ENCODE data around the gene BPIFA3.

Gene BPIFA3

DNA sequence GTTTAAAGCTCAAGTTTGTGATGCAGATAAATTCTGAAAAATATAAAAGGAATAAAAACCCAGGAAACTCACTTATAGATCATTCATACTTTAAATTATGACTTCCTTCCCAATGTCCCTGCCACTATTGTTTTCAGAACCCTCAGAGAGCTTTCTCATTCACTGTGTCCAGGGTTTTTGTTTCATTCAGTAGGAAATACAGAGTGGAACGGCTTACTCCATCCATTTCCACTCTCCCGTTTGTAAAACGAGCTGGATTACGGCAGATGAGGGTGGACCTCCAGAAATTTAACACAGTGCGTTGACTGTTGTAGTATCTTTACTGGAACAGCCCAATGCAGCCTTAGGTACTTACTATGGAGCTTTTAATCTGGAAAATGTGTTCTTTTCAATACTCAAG, 42.2 kb downstream of the BPIFA3 start:
- H3K9me3 ChIP-seq (ENCODE audit: low read depth, low read length): 0 out of 2 replicates have a peak, but pooled peaks cover 2% of the 10 kb centered on the region
- H3K9ac ChIP-seq (ENCODE audit: insufficient read length): no peak overlapping the region
- no peak for TF ChIP-seq EZH2 (IDR thresholded peaks at IDR 0.05)
- no peaks in the 10 kb centered on the region for H3K36me3 ChIP-seq (ENCODE audit: insufficient read depth, low read length)
- H3K4me3 ChIP-seq: no peak overlapping the region
- H3K27ac ChIP-seq: no peak overlapping the region
- DNase-seq (ENCODE audit: low read depth, low spot score): no peak

DNA sequence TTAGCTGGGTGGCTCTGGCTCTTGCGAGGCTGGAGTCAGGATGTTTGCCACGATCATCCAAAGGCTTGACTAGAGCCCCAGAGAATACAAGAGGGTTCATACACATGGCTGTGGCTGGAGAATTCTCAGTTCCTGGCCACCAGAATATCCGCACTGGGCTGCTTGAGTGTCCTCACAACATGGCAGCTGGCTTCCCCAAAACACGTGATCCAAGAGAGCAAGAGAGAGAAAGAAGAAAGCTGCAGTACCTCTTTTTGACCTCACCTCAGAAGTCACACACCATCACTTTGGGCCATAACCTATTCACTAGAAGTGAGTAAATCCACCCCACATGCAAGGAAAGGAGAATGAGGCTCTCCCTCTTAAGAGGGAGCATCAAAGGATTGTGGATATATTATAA, 44.3 kb downstream of the BPIFA3 start:
- no peak overlapping the region for H3K9ac ChIP-seq (ENCODE audit: insufficient read length)
- 0 out of 2 replicates have a peak, but pooled peaks cover 2% of the 10 kb centered on the region for H3K9me3 ChIP-seq (ENCODE audit: low read depth, low read length)
- H3K27ac ChIP-seq: no peak overlapping the region
- no peak overlapping the region for H3K4me3 ChIP-seq
- no peak for DNase-seq (ENCODE audit: low read depth, low spot score)
- no peak for TF ChIP-seq EZH2 (IDR thresholded peaks at IDR 0.05)
- no peak for TF ChIP-seq FOXP2 (optimal IDR thresholded peaks at IDR 0.05; ENCODE audit: control extremely low read depth, extremely low read length, insufficient read depth)
- no peak for TF ChIP-seq POLR2AphosphoS5 (IDR thresholded peaks at IDR 0.05; ENCODE audit: borderline replicate concordance, low read depth, low read length)
- H3K36me3 ChIP-seq (ENCODE audit: insufficient read depth, low read length): no peaks in the 10 kb centered on the region

DNA sequence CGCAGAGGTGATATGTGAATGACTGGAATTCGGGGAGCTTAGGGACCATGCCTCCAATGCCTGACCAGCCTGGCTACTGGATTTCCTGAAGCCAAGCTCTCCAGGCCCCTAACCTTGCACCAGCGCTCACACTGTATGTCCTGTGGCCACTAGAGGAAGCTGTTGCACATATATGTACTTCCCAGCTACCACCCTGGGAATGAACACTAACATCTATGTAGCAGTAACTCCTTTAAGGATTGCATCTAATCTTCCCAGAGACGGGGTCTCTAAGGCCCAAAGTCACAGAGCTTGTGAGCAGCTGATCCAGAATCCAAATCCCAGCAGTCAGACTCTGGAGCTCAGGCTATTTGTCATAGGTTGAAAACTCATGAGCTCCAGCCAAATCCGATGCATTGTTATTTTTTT, 45.5 kb downstream of the BPIFA3 start:
- DNase-seq (ENCODE audit: low read depth, low spot score): peak; percentile 2
- TF ChIP-seq POLR2AphosphoS5 (IDR thresholded peaks at IDR 0.05; ENCODE audit: borderline replicate concordance, low read depth, low read length) (no peak), FOXP2 (optimal IDR thresholded peaks at IDR 0.05; ENCODE audit: control extremely low read depth, extremely low read length, insufficient read depth) (no peak), EZH2 (IDR thresholded peaks at IDR 0.05) (no peak)
- Histone ChIP-seq H3K27ac (no peak overlapping the region), H3K9ac (ENCODE audit: insufficient read length) (no peak overlapping the region), H3K4me3 (no peak overlapping the region), H3K36me3 (ENCODE audit: insufficient read depth, low read length) (no peaks in the 10 kb centered on the region), H3K9me3 (ENCODE audit: low read depth, low read length) (0 out of 2 replicates have a peak, but pooled peaks cover 2% of the 10 kb centered on the region)

DNA sequence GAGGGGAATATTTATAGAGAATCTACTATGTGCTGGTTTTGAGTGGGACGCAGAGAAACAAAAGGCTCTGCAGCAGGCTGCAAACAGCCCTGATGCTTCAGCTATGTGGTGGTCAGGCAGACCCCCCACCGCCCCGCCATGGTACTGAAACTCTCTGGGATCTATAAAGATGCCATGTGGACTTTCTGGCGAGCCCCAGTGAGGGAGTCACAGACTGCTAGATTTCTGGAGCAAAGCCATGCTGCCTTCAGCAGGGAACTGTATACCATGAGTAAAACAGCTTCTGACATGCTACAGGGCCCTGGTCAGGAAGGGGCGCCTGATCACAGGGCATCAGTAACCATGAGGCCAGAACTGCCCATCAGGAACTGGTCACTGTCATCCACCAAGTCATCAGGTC, 46.6 kb downstream of the BPIFA3 start:
- TF ChIP-seq EZH2 (IDR thresholded peaks at IDR 0.05): no peak
- no peak for TF ChIP-seq FOXP2 (optimal IDR thresholded peaks at IDR 0.05; ENCODE audit: control extremely low read depth, extremely low read length, insufficient read depth)
- no peak for TF ChIP-seq POLR2AphosphoS5 (IDR thresholded peaks at IDR 0.05; ENCODE audit: borderline replicate concordance, low read depth, low read length)
- Histone ChIP-seq H3K36me3 (ENCODE audit: insufficient read depth, low read length) (no peaks in the 10 kb centered on the region), H3K27ac (no peak overlapping the region), H3K4me3 (no peak overlapping the region), H3K9me3 (ENCODE audit: low read depth, low read length) (0 out of 2 replicates have a peak, but pooled peaks cover 2% of the 10 kb centered on the region), H3K9ac (ENCODE audit: insufficient read length) (no peak overlapping the region)
- no peak for DNase-seq (ENCODE audit: low read depth, low spot score)

DNA sequence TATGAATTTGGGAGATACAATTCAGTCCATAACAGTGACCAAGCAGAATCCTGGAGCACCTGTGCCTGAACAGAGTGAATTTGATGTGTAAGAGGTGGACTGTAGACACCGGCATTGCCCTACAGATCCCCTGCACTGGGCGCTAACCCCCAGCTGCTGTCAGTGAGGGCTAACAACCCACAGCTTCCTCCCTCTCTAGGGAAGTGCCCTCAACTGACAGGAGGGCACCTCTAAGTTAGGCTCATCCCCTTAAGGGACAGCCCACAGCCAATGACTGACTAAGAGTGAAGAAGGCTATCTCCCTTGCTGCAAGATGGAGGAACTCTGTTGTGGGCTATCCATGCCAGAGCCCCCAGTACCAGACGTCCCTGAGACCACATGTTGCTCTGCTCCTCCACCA, 50.5 kb downstream of the BPIFA3 start:
- TF ChIP-seq FOXP2 (optimal IDR thresholded peaks at IDR 0.05; ENCODE audit: control extremely low read depth, extremely low read length, insufficient read depth) (no peak), POLR2AphosphoS5 (IDR thresholded peaks at IDR 0.05; ENCODE audit: borderline replicate concordance, low read depth, low read length) (no peak), EZH2 (IDR thresholded peaks at IDR 0.05) (no peak)
- Histone ChIP-seq H3K9me3 (ENCODE audit: low read depth, low read length) (no peaks in the 10 kb centered on the region), H3K36me3 (ENCODE audit: insufficient read depth, low read length) (no peaks in the 10 kb centered on the region), H3K27ac (no peak overlapping the region), H3K9ac (ENCODE audit: insufficient read length) (no peak overlapping the region), H3K4me3 (no peak overlapping the region)
- DNase-seq (ENCODE audit: low read depth, low spot score): no peak

DNA sequence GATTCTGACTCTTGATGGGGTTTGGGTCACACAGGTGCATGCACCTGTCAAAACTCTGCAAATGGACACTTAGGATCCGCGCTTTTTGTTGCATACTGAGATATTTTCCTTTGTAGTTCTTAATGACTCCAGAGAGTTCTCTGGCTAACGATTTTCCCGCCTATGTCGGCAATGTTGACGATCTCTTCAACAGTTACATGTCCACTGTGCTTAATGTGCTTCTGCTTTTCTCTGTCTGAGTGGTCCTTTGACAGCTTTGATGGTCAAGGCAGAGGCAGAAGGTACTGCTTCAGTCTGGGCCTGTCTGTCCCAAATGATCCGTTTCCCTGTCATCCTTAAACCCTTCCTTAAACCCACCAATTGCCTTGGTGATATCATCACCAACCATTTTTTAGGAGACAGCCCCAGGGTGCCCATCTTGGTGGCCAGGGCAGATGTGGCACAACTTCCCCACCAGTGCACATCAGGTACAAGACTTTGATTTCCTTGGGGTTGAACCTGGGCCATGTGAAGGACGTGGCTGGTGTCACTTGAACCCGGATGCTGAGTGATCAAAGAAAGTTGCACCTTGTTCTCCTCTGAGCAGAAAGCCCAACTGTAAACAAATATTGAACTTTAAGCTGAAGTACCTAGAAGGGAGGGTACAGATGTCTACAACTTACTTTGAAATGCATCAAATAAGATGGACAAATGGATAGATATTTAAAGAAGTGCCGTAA, 55.2 kb downstream of the BPIFA3 start:
- Histone ChIP-seq H3K27ac (no peak overlapping the region), H3K9me3 (ENCODE audit: low read depth, low read length) (no peaks in the 10 kb centered on the region), H3K4me3 (no peak overlapping the region), H3K36me3 (ENCODE audit: insufficient read depth, low read length) (no peaks in the 10 kb centered on the region), H3K9ac (ENCODE audit: insufficient read length) (no peak overlapping the region)
- TF ChIP-seq POLR2AphosphoS5 (IDR thresholded peaks at IDR 0.05; ENCODE audit: borderline replicate concordance, low read depth, low read length): no peak
- TF ChIP-seq FOXP2 (optimal IDR thresholded peaks at IDR 0.05; ENCODE audit: control extremely low read depth, extremely low read length, insufficient read depth): no peak
- TF ChIP-seq EZH2 (IDR thresholded peaks at IDR 0.05): no peak
- DNase-seq (ENCODE audit: low read depth, low spot score): no peak

DNA sequence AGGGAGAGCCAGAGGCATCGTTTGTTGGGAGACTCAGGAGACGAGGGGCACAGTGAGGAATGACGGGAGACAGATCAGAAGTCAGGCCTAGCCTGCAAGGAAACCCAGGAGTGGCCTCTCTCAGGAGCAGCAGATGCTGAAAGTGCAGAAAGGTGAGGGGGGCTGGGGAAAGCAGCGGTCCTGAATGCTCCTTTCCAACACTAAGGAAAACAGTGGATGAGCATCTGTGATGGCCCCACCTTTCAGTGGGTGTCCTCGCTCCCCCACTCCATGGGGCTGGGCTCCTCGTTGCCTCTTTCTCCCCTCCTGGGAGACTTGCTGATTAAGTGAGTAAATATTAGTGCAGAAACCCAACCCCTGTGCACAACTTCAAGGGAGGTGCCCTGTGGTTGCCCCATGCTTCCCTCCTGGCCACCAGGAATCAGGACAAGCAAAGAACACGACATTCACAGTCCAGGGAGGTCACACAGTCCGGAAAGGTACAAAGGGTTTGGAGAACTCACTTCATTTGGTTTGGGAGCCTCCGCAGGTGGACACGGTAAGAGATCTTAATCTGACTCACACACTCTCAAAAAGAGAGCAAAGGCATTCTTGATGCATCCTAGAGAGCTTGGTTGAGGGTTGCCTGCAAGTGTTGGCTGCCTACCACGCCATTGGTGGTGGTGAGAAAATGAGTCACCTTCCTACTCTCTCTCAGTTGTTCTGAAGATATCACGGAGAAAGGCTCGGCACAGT, 56.1 kb downstream of the BPIFA3 start:
- Histone ChIP-seq H3K27ac (no peak overlapping the region), H3K36me3 (ENCODE audit: insufficient read depth, low read length) (no peaks in the 10 kb centered on the region), H3K9me3 (ENCODE audit: low read depth, low read length) (no peaks in the 10 kb centered on the region), H3K4me3 (no peak overlapping the region), H3K9ac (ENCODE audit: insufficient read length) (no peak overlapping the region)
- TF ChIP-seq POLR2AphosphoS5 (IDR thresholded peaks at IDR 0.05; ENCODE audit: borderline replicate concordance, low read depth, low read length) (no peak), FOXP2 (optimal IDR thresholded peaks at IDR 0.05; ENCODE audit: control extremely low read depth, extremely low read length, insufficient read depth) (no peak), EZH2 (IDR thresholded peaks at IDR 0.05) (no peak)
- no peak for DNase-seq (ENCODE audit: low read depth, low spot score)

DNA sequence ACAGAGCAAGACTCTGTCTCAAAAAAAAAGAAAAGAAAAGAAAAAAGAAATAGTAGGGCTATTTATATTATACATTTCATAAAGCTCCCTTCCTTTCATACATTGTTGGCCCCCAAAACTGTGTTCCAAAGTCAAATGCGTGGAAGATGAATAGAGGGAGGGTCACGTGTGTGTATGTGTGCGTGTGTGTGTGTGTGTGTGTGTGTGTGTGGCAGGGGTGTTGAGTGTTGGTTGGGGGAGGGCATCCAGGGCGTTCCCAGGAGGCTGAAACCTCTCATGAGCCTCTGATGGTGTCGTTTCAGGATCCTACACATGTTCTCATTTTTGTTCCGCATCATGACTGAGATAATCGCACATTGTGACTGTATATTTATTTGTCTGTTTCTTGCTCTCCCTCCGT, 58.1 kb downstream of the BPIFA3 start:
- no peak overlapping the region for H3K9ac ChIP-seq (ENCODE audit: insufficient read length)
- TF ChIP-seq FOXP2 (optimal IDR thresholded peaks at IDR 0.05; ENCODE audit: control extremely low read depth, extremely low read length, insufficient read depth) (no peak), POLR2AphosphoS5 (IDR thresholded peaks at IDR 0.05; ENCODE audit: borderline replicate concordance, low read depth, low read length) (no peak), EZH2 (IDR thresholded peaks at IDR 0.05) (no peak)
- no peak overlapping the region for H3K4me3 ChIP-seq
- no peaks in the 10 kb centered on the region for H3K36me3 ChIP-seq (ENCODE audit: insufficient read depth, low read length)
- DNase-seq (ENCODE audit: low read depth, low spot score): no peak
- no peak overlapping the region for H3K27ac ChIP-seq
- no peaks in the 10 kb centered on the region for H3K9me3 ChIP-seq (ENCODE audit: low read depth, low read length)
